OCI-LY7 (cell line): ENCODE results near the gene EPSTI1. TPM values are rescaled to one million over a fixed set of nuclear protein-coding genes. Genes with fewer than 3 reads are reported as not detected.
"Not testable (repeated sequence)": the region's sequence is repeated elsewhere in the genome, so short reads cannot be mapped to it uniquely, and the experiment has no call there.

ENCODE experiments used
- BruUV-seq: library from RNA; stranded (reverse); fragments of 400-500 nt; replicated peaks from 2 replicates; lab custom pipeline; 2021; lab: Mats Ljungman, UMichigan
- CTCF ChIA-PET: fragments of 300-600 bp; sonication (Branson Sonifier 250); formaldehyde crosslinking; loops from one replicate; lab custom pipeline; 2022; ENCODE audit warnings: antibody characterized with exemption; ENCODE audit not compliant: unreplicated experiment; lab: Charles Lee
- POLR2A ChIA-PET: fragments of 300-600 bp; sonication (Branson Sonifier 250); formaldehyde crosslinking; loops from one replicate; lab custom pipeline; 2022; ENCODE audit warnings: antibody characterized with exemption; lab: Charles Lee
- DNase-seq: peaks from one replicate; pipeline ENCODE4 v3.0.0-alpha.2; 2015; ENCODE audit warnings: low spot score
- H2AFZ ChIP-seq: fragments of 200-600 bp; sonication (generic), shearing (Covaris generic); 2 replicates; pipeline ENCODE4 v1.6.1; 2014; ENCODE audit warnings: mild to moderate bottlenecking, antibody characterized with exemption, low read length, moderate library complexity
- H3K27ac ChIP-seq: fragments of 200-600 bp; sonication (generic); 2 replicates; pipeline ENCODE4 v1.5.1; 2014; ENCODE audit warnings: mixed run types, low read depth, mild to moderate bottlenecking, moderate library complexity, low read length, inconsistent platforms; ENCODE audit not compliant: poor library complexity, severe bottlenecking
- H3K36me3 ChIP-seq: fragments of 200-600 bp; sonication (generic); 2 replicates; pipeline ENCODE4 v1.6.1; 2014; ENCODE audit warnings: mild to moderate bottlenecking, antibody characterized with exemption, low read length, moderate library complexity, mixed read lengths; ENCODE audit not compliant: insufficient read depth
- H3K4me1 ChIP-seq: fragments of 200-600 bp; sonication (generic); 2 replicates; pipeline ENCODE4 v1.5.1; 2014; ENCODE audit warnings: mild to moderate bottlenecking, low read length; ENCODE audit not compliant: insufficient read depth, poor library complexity, severe bottlenecking
- H3K4me2 ChIP-seq: fragments of 200-600 bp; sonication (generic); 2 replicates; pipeline ENCODE4 v1.6.1; 2014; ENCODE audit warnings: mild to moderate bottlenecking, low read length
- H3K4me3 ChIP-seq: fragments of 200-600 bp; sonication (generic); 2 replicates; pipeline ENCODE4 v1.5.1; 2014; ENCODE audit warnings: mild to moderate bottlenecking, low read depth, low read length; ENCODE audit not compliant: poor library complexity, severe bottlenecking
- H3K79me2 ChIP-seq: fragments of 200-600 bp; sonication (generic); 2 replicates; pipeline ENCODE4 v1.6.1; 2016; ENCODE audit warnings: low read depth, mild to moderate bottlenecking, low read length, moderate library complexity, mixed read lengths; ENCODE audit not compliant: insufficient read depth
- H3K9me2 ChIP-seq: fragments of 200-600 bp; sonication (generic); 2 replicates; pipeline ENCODE4 v1.6.1; 2016; ENCODE audit warnings: mild to moderate bottlenecking, low read length, mixed read lengths; ENCODE audit not compliant: insufficient read depth
- H3K9me3 ChIP-seq: fragments of 200-600 bp; sonication (generic); 2 replicates; pipeline ENCODE4 v1.6.1; 2014; ENCODE audit warnings: mild to moderate bottlenecking, mixed run types, low read length, mixed read lengths
- H4K20me1 ChIP-seq: fragments of 200-600 bp; sonication (generic); 2 replicates; pipeline ENCODE4 v1.6.1; 2014; ENCODE audit warnings: mild to moderate bottlenecking, antibody characterized with exemption, low read length, moderate library complexity, mixed read lengths; ENCODE audit not compliant: insufficient read depth
- CTCF ChIP-seq: fragments of 200-600 bp; sonication (generic); conservative IDR thresholded peaks from 2 replicates; pipeline ENCODE4 v1.5.1; 2014; ENCODE audit warnings: mild to moderate bottlenecking, antibody characterized with exemption, low read length, moderate library complexity, mixed read lengths
- EZH2phosphoT487 ChIP-seq: fragments of 200-600 bp; sonication (generic); IDR thresholded peaks from 2 replicates; pipeline ENCODE4 v1.6.1; 2018; ENCODE audit warnings: low read depth, borderline replicate concordance, mild to moderate bottlenecking, mixed run types, antibody characterized with exemption, low read length, moderate library complexity, mixed read lengths
- intact Hi-C: fragments of 100-400 bp; cut with micrococcal nuclease; formaldehyde crosslinking; loops from one replicate; pipeline ENCODE4 v1.10.0; 2022; ENCODE audit not compliant: unreplicated experiment
- total RNA-seq, 2 experiments: library from RNA; depleted of rRNA in 1 of 2; stranded (reverse); fragments of >200 nt in 1 of 2; shearing (Covaris generic) in 1 of 2; gene quantifications; 2 replicates each; pipeline ENCODE4 v1.2.3, GENCODE V29; 2014 to 2022

EPSTI1 gene
- total RNA-seq, 2 experiments from 2014 or later = 0.49 to 2.1 TPM

GRCh38 chr13:42992764-42993122, 702 bp upstream of the EPSTI1 start:
- BruUV-seq = no TSS peak
- Histone ChIP-seq H3K9me3 (no peaks in the 10 kb centered on the region), H3K79me2 (no peaks in the 10 kb centered on the region), H2AFZ (peak overlapping the region; percentile 90), H3K4me1 (peaks cover 15% of the 10 kb centered on the region), H3K36me3 (no peaks in the 10 kb centered on the region), H3K4me3 (peak overlapping the region; percentile 63), H3K4me2 (peak overlapping the region; percentile 82), H4K20me1 (no peaks in the 10 kb centered on the region), H3K27ac (peak overlapping the region; percentile 9), H3K9me2 (no peaks in the 10 kb centered on the region)
- TF ChIP-seq CTCF (no peak), EZH2phosphoT487 (no peak)
- no peak for DNase-seq
- intact Hi-C loops = no loop called here
- POLR2A ChIA-PET = interaction anchor here (0.6 kb wide), 1 partner anchor 456 kb away, joined by 3 read pairs; no protein-coding TSS in a partner anchor
- CTCF ChIA-PET = no interaction called here

- H3K9me2 ChIP-seq, BruUV-seq, H4K20me1 ChIP-seq, H3K9me3 ChIP-seq, CTCF ChIA-PET, intact Hi-C loops, H3K27ac ChIP-seq, H3K79me2 ChIP-seq, H3K36me3 ChIP-seq, DNase-seq: not testable (repeated sequence)
- peak overlapping the region; percentile 90 for H2AFZ ChIP-seq
- H3K4me1 ChIP-seq = peaks cover 15% of the 10 kb centered on the region
- POLR2A ChIA-PET = interaction anchor here (0.6 kb wide), 1 partner anchor 8 kb away, joined by 3 read pairs; no protein-coding TSS in a partner anchor
- H3K4me3 ChIP-seq = peak overlapping the region; percentile 63
- H3K4me2 ChIP-seq = peak overlapping the region; percentile 82
These were observed 676 bp downstream of the EPSTI1 start for GRCh38 chr13:42991233-42991897.

GRCh38 chr13:42990291-42991232, 1.5 kb downstream of the EPSTI1 start:
- Histone ChIP-seq H2AFZ (no peak overlapping the region), H3K9me3 (no peaks in the 10 kb centered on the region), H3K4me2 (no peak overlapping the region), H3K4me3 (no peak overlapping the region), H3K4me1 (peaks cover 15% of the 10 kb centered on the region), H4K20me1 (no peaks in the 10 kb centered on the region), H3K79me2 (no peaks in the 10 kb centered on the region), H3K27ac (no peak overlapping the region), H3K36me3 (no peaks in the 10 kb centered on the region), H3K9me2 (no peaks in the 10 kb centered on the region)
- TF ChIP-seq CTCF = no peak
- no peak for TF ChIP-seq EZH2phosphoT487
- POLR2A ChIA-PET = interaction anchor here (0.7 kb wide), 1 partner anchor 380 kb away, joined by 3 read pairs; no protein-coding TSS in a partner anchor
- CTCF ChIA-PET = no interaction called here
- no peak for DNase-seq
- no TSS peak for BruUV-seq
- intact Hi-C loops = no loop called here
